Smooth muscle cell of bladder (primary cell): ENCODE measurements around the gene CDCP1. TPM values are rescaled to one million over a fixed set of nuclear protein-coding genes. Genes with fewer than 3 reads are reported as not detected.

Experiments
- total RNA-seq: library from RNA; depleted of rRNA; stranded (reverse); fragments of >200 nt; gene quantifications from 2 replicates; pipeline ENCODE4 v1.2.3, GENCODE V29; 2014

CDCP1 gene, protein sequence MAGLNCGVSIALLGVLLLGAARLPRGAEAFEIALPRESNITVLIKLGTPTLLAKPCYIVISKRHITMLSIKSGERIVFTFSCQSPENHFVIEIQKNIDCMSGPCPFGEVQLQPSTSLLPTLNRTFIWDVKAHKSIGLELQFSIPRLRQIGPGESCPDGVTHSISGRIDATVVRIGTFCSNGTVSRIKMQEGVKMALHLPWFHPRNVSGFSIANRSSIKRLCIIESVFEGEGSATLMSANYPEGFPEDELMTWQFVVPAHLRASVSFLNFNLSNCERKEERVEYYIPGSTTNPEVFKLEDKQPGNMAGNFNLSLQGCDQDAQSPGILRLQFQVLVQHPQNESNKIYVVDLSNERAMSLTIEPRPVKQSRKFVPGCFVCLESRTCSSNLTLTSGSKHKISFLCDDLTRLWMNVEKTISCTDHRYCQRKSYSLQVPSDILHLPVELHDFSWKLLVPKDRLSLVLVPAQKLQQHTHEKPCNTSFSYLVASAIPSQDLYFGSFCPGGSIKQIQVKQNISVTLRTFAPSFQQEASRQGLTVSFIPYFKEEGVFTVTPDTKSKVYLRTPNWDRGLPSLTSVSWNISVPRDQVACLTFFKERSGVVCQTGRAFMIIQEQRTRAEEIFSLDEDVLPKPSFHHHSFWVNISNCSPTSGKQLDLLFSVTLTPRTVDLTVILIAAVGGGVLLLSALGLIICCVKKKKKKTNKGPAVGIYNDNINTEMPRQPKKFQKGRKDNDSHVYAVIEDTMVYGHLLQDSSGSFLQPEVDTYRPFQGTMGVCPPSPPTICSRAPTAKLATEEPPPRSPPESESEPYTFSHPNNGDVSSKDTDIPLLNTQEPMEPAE
- 5.6 and 7.3 TPM in 2 replicates for total RNA-seq

DNA sequence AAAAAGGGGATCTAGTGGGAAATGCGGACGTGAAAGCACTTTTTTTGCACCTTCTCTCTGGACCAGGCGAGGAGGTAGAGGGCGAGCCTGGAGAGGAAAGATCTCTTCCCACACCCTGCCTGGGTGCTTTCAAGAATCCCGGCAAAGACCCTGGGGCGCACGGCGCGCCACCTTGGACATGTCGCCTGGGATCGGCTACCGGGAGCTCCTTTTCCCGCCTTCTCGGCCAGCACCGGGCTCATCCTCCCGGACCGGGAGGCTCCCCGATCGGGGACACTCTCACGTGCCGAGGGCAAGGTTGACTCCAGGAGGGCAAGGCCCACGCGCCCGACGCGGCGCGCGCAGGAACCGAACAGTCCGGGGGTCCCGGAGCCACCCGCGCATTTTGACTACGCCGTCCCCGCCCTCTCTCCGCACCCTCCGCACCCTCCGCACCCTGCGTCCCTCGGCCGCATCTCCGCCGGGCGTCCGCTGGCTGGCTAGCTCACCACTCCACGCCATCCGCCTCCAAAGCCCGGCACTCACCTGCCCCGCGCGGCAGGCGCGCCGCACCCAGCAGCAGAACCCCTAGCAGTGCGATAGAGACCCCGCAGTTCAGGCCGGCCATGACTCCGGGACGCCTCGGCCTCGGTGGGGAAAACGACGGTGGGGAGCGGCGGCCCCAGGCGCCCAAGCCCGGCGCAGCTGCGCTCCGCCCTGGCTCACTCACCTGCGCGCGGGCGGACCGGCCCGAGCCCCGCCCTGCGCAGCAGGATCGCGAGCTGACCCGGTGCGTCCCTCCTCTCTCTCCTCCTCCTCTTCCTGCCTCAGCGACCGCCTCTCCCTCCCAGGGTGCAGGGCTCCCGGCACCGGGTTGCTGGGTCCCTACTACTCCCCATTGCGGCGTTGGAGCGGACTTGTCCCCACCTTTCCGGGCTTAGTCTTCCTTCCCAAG, at the start of gene CDCP1:
Gene CDCP1 (minus strand): TSS at position 698 of the 934 bp plus-strand sequence. CDS start 91 bp downstream, at position 607.

Other genes with a start within 250 kb of the CDCP1 start
- gene ZDHHC3, start 170.2 kb downstream of the CDCP1 start, total RNA-seq: 52.3 and 68.0 TPM in 2 replicates
- gene EXOSC7, start 170.1 kb downstream of the CDCP1 start, total RNA-seq: 67.3 and 70.7 TPM in 2 replicates
- 1.2 and 2.0 TPM in 2 replicates for gene CLEC3B, start 120.1 kb downstream of the CDCP1 start, total RNA-seq
- gene TMEM158, start 79.9 kb upstream of the CDCP1 start, total RNA-seq: 21.2 and 35.7 TPM in 2 replicates
- 15.7 and 17.2 TPM in 2 replicates for gene LARS2, start 242.2 kb upstream of the CDCP1 start, total RNA-seq